DMS153 (cell line): Measurements from ENCODE around the gene TIMM10B.

ENCODE experiments used
- DNase-seq: peaks from one replicate; lab custom pipeline; 2025; lab: John Stamatoyannopoulos, UW

The TIMM10B gene

GRCh38 chr11:6472934-6473333, 8.4 kb upstream of the TIMM10B start:
- no peak for DNase-seq

DNA sequence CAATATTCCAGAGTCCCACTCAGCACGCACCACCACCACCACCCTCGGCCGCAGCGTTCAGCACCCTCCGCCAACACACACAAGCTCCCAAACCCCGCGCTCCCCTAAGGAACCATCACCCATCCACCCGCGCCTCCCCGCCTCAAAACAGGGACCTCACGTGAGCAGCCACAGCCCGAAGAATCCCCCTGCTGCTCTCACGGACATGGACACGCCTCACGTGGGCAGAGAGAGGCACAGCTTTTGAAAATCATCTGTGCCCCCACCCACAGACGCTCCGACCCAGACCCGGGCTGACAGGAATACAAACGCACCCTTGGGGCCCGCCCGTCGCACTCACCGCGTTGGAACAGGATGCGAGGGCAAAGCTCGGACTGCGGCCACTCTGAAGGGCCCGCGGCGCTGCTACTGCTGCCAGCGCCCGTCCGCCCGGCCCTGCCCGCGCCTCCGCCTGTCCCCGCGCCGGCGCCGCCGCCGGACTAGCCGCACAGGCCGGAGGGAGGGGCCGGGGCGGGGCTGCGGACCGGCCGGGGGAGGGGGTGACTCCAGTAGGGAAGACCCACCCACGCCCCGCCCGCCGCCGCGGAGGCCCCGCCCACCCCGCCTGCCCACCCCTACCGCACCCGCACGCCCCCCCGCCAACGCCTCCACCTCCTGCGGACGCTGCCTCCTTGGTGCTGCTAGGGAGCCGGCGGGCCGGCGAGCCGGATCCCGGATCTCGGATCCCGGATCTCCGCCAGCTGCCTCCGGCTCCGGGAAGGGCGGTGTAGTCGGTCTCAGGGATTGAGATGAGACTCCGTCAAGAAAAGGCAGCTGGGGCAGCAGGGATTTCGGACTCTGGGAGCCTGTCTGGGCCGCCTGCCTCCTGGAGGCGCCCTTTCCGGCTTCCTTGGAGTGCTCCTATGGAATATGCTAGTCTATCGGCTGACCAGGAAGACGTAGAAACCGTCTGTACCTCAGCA, 7.6 kb upstream of the TIMM10B start, which contains the start of gene TRIM3:
TSS of gene TRIM3 (minus strand) at position 491 of the 962 bp plus-strand sequence. CDS start 8,246 bp downstream, outside the sequence.
- peak; percentile 63 for DNase-seq

- no peak for DNase-seq
Measured at GRCh38 chr11:6474413-6474792, 6.9 kb upstream of the TIMM10B start.

DNA sequence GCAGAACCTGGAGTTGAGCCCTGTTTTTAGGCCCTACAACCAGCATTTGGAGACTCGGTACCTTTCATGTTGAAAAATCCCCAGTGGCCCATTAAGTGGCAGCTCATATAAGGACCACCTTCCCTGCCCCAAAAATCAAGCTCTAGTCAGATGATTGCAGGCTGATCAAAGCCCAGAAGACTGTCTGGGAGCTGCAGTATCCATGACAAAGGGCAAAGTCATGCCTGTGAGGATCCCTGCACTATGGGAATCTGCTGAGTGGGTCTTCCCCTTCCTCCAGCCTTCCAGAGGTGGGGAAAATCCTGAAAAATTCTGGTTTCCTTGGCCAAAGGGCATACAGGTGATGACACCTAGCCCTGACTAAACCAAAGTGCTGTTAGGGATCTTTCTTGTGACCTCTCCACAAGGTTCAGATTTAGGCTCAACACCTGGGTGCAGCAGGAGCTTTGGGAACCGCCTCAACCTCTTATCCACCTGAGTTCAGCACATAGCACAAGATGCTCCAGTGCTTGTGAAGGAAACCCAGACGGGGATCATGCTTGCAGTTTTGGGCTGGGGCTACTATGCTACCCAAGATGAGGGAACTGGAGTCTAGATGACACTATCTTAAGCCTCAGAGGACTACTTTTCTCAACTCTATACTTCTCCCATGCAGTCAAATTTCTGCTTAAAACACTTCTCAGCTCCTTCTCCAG, 6.3 kb upstream of the TIMM10B start:
- no peak for DNase-seq

- peak; percentile 71 for DNase-seq
Measured at GRCh38 chr11:6475936-6476335, 5.4 kb upstream of the TIMM10B start.

DNA sequence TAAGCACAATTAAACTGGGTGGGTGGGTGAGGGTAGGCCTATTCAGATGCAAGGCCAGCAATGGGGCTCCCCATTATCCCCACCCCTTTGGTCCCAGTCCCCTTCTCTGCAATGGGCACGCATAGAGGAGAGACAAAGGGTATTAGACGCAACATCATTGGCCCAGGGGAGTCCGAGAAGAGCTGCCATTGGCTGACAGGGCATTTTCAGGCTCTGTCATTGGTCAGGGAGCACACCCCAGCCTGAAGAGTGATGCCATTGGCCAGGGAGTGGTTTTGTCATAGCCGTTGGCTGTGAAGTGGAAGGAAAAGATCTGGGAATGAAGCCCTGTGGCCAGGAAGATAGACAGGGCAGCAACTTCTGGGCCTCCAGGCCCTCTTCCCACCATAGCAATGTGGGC, 4.7 kb upstream of the TIMM10B start:
- no peak for DNase-seq

DNA sequence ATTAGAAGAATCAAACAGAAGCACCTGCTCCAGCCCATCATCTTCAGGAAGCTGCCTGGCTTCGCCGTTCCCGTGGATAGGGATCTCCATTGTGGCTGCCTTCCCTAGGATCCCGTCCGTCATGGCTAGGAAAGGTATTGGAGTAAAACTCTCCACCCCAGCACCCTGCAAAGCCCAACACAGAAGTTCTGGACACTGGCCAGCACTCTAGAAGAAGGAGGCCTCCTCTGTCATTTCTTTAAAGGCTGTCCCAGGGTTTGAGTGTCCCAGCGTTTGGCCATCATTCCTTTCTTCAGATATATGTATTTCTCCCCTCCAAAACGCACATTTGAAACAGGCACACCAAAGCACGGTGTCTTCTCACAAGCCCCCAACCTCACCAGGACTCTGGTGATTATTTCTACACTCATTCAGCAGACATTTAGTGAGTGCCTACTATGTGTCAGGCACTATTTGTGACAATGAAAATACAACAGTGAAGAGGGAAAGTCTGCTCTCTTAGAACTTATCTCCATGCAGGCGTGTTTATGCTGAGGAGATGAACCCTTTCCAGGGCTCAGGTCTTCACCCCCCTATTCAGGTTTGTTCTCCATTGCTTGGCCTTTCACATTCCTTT, 894 bp upstream of the TIMM10B start:
- DNase-seq, result no peak

DNA sequence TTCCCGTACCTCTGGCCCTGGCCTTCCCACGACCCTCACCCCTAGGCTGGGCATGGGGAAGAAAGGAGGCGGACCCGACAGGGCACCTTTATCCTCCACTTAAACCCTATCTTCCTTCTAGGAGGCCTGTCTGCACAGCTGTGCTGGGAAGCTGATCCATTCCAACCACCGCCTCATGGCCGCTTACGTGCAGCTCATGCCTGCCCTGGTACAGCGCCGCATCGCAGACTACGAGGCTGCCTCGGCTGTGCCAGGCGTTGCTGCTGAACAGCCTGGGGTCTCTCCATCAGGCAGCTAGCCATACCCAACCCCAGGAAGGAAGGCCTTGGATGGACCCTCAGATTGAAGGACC, 599 bp downstream of the TIMM10B start:
- DNase-seq, result no peak

DNA sequence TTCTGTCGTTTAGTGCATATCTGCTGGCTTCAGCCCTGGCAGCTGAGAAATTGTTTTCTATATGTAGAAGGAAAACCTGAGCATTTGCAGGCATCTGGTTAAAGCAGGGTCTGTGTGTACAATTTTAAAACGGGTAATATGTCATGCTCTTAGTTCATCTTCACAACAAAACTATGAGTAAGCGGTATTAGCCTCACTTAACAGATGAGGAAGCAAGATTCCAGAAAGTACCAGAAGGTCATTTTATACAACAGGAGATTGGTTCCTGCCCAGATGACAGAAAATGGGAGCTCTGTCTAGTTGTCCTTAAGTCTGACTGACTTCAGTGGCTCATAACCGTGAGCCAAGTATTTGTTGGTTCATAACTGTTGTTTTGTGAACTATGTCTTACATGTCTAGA, 1.1 kb downstream of the TIMM10B start:
- no peak for DNase-seq

GRCh38 chr11:6483015-6483414, 1.7 kb downstream of the TIMM10B start:
- no peak for DNase-seq

DNA sequence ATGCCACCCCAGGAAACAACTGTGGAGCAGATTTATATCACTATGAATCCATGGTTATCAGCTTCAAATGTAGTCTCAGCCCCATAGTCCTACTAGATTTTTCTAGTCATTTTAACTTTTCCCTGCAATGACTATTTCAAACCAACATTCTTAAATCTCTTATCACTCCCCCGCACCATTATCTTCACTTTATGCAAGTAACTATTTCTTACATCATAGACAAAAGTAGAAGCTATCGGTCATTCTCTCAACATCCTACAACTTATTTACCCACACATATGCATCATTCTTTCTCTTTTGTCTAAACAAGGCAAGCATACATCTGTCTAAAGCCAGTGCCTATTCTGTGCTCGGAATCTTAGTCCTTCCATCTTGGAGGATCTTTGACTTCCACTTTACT, 4.4 kb downstream of the TIMM10B start:
- no peak for DNase-seq

DNA sequence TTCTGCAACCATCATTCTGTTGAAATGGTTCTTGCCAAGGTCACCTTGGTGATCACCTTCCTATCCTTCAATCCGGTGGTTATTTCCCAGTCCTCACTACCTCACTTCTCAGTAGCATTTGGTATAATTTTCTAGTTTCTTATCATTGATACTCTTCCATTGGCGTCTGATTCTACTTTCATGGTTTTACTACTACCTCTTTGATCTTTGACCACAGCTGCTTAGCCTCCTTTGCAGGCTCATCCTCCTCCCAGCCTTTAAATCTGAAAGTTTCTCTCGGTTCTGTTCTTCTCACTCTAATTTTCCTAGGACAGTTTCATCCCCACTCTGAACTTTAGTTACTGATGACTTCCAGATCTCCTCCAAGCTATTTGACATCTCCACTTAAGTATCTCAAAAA, 5.0 kb downstream of the TIMM10B start:
- no peak for DNase-seq

DNA sequence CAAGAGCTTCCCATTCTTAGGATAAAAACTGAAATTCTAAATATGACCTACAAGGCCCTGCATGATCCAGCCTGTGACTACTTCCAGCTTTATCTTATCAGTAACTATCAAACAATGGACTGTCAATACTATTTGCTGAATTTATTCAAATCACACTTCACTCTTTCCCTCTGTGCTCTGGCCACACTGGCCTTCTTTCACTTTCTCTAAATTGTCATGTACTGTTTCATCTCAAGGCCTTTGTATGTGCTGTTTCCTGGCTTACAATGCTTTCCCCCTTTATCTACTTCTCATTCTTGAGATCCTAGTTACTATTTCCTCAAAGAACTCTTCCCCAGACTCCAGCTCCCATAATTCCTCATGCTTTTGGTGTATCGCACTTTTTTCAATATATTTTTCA, 5.6 kb downstream of the TIMM10B start:
- DNase-seq, result no peak

- DNase-seq, result no peak
Measured at GRCh38 chr11:6488342-6488741, 7.0 kb downstream of the TIMM10B start.

DNA sequence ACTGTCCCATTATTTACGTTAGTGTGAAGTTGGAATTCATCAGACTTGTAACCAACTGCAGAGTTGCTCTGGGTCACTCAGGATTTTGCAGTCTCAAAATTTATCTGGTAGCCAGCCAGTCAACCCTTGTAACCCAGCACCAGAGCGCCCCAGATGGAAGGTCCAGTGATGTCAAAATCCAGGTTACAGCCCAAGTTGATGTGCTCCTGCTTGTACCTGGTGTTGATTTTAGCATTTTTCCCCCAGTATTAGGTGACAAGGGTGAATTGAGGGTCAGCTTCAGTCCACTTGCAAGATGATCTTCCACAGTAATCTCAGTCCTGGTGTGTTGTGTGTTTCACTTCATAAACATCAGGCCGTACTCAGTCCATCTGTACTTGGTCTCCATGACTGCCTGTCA, 7.5 kb downstream of the TIMM10B start:
- no peak for DNase-seq

DNA sequence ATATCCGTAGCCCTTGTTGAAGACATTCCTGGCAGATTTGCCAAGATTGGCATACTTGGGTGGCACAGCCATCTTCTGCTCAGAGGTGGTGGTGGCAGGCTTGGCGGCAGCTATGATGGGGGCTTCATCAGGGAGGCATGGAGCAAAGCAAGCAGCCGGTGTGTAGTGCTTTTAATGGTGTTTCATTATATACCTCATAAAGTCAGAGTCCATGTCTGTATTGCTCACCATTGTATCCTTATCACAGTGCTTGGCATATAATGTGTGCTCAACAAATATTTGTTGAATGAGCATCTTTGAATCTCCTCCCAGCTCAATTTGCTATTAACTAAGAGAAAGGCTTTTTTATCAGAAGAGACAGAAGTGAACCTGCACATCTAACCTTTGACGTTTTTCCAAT, 8.0 kb downstream of the TIMM10B start:
- DNase-seq, result no peak

DNA sequence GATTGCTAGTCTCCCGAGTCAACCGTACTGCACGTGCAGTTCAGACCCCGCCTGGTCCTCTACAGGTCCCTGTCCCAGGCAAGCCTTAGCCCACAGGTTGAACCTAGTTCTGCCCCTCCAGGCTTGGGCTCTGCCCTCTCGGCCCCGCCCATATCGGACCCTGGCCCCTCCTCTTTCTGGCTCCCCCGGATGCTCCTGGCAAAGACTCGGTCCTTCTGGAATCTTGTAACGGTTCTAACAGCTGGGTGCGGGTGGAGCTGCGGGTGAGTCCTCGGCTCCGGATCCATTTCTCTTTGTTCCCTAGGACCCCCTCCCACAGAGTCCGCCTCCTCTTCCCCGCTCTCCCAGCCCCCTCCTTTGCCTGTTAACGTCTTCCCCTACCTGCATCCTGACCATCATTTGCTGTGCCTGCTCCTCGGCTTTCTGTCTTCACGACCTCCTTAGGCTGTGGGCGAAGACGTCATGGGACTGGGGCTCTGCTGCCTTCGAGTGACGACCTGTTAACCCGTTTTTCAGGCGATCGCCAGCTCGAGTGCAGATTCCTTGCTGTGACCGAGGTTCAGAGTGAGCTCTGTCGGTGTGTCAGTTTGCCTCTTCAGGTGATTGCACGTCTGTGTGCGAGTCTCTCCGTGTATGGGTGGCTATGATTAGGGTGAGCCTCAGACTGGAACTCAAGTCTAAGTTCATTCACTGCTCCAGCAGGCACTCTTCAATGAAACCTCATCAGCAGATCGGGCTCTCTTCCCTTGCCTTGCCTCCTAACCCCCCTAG, 16.0 kb downstream of the TIMM10B start, which contains the start of gene DNHD1:
TSS of gene DNHD1 (plus strand) at position 212 of the 771 bp plus-strand sequence. CDS start 936 bp downstream, outside the sequence.
- DNase-seq, result no peak

DNA sequence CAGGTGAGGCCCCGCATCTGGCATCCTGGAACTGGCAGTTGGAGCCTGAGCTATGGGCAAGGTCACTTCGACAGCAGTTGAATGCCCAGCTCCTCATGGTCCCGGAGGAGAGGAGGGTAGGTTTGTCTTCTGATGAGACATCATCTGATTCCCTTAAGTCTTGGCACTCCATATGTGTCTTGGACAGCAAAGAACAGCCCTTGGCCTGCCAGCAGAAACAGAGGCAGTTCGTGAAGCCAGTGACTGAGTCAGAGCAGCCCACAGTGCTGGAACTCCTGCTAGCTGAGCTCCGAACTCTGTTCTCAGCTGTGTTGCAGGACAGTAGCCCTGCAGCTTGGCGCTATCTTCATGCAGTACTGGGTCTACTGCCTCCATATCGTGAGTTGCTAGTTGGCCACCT, 16.8 kb downstream of the TIMM10B start:
- DNase-seq, result no peak

DNA sequence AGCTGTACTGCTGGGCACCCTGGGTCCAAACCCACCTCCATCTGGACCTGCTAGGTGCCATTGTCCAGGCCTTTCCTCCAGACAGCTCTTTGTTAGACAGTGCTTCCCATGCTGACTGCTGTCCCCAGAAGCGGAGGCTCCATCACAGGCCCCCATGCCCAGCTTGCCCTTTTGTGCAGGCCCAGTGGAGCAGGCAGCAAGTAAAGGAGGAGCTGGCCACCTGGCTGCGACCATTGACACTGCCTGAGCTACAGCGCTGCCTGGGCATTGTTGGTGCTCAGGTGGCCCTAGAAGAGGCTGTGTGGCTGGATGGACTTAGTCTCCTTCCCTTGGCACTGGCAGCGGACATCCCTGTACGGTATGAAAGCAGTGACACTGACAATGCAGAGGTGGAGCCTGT, 17.2 kb downstream of the TIMM10B start:
- no peak for DNase-seq

DNA sequence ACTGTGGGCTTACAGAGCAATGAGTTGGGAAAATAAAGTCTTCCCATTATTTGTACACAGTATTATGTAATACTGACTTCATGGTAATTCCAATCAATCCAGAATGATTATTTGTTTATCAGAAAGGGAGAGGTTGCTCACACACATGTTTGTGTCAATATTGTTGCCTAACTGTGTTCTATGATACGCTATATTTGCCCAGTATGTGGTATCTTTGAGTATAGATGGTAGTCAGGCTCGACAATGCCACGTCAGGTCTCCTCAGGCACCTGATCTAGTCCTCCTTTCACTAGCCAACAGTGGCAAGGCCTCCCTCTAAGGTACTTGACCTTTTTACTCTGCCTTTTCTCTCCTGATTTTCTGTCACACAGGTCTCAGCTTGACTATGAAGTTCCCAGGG, 21.1 kb downstream of the TIMM10B start:
- DNase-seq, result no peak

- no peak for DNase-seq
Measured at GRCh38 chr11:6504166-6504565, 22.9 kb downstream of the TIMM10B start.
